Measurements from ENCODE around the gene CBFA2T2. TPM values are rescaled to one million over a fixed set of nuclear protein-coding genes. Genes with fewer than 3 reads are reported as not detected.
A peak's percentile ranks its signal among the peaks of the same experiment; 100 is the strongest.

CBFA2T2 gene
- polyA plus RNA-seq, 4 donors: 21.8 to 29.8 (median 25.1) TPM

GRCh38 chr20:33672426-33673113, 182.7 kb downstream of the CBFA2T2 start:
- DNase-seq (ENCODE audit: low read depth in 4 of 4, low spot score in 3 of 4): no peak

- DNase-seq (ENCODE audit: low read depth in 4 of 4, low spot score in 3 of 4): no peak
These were observed 183.2 kb downstream of the CBFA2T2 start for GRCh38 chr20:33673114-33673409.

GRCh38 chr20:33673410-33674293, 183.8 kb downstream of the CBFA2T2 start:
- no peak for DNase-seq (ENCODE audit: low read depth in 4 of 4, low spot score in 3 of 4)

GRCh38 chr20:33674294-33675135, 184.6 kb downstream of the CBFA2T2 start, which contains the start of gene NECAB3:
NECAB3 (minus strand) TSS chr20:33674428; CDS start chr20:33674352, 76 bp downstream.
- peak in 2 of 4 donors; percentile 61 to 72 for DNase-seq (ENCODE audit: low read depth in 4 of 4, low spot score in 3 of 4)

GRCh38 chr20:33675136-33675959, 185.5 kb downstream of the CBFA2T2 start:
- no peak for DNase-seq (ENCODE audit: low read depth in 4 of 4, low spot score in 3 of 4)

- no peak for DNase-seq (ENCODE audit: low read depth in 4 of 4, low spot score in 3 of 4)
These were observed 186.2 kb downstream of the CBFA2T2 start for GRCh38 chr20:33676121-33676520.

GRCh38 chr20:33676652-33677645, 187.1 kb downstream of the CBFA2T2 start:
- DNase-seq (ENCODE audit: low read depth in 4 of 4, low spot score in 3 of 4): no peak

- DNase-seq (ENCODE audit: low read depth in 4 of 4, low spot score in 3 of 4): no peak
These were observed 188.3 kb downstream of the CBFA2T2 start for GRCh38 chr20:33677991-33678702.

- DNase-seq (ENCODE audit: low read depth in 4 of 4, low spot score in 3 of 4): no peak
These were observed 190.0 kb downstream of the CBFA2T2 start for GRCh38 chr20:33679758-33680485.

GRCh38 chr20:33680686-33681085, 190.8 kb downstream of the CBFA2T2 start:
- no peak for DNase-seq (ENCODE audit: low read depth in 4 of 4, low spot score in 3 of 4)

- no peak for DNase-seq (ENCODE audit: low read depth in 4 of 4, low spot score in 3 of 4)
These were observed 191.4 kb downstream of the CBFA2T2 start for GRCh38 chr20:33681288-33681687.

GRCh38 chr20:33681728-33682353, 191.9 kb downstream of the CBFA2T2 start:
- DNase-seq (ENCODE audit: low read depth in 4 of 4, low spot score in 3 of 4): no peak

- DNase-seq (ENCODE audit: low read depth in 4 of 4, low spot score in 3 of 4): no peak
These were observed 194.8 kb downstream of the CBFA2T2 start for GRCh38 chr20:33684533-33685327.

GRCh38 chr20:33685328-33686099, 195.6 kb downstream of the CBFA2T2 start:
- DNase-seq (ENCODE audit: low read depth in 4 of 4, low spot score in 3 of 4): no peak
